Stimulated activated CD8-positive, alpha-beta memory T cell treated with anti-CD3 and anti-CD28 coated beads, Interleukin-2, amount 100 ng/mL, for 48 hours (primary cell): ENCODE results near the gene SERINC2.
"Not testable (repeated sequence)": the region's sequence is repeated elsewhere in the genome, so short reads cannot be mapped to it uniquely, and the experiment has no call there.

Source experiments
- DNase-seq, 2 donors: peaks; one replicate each; pipeline ENCODE4 v3.0.0-alpha.2; 2020; ENCODE audit warnings: low read depth in 2 of 2

Gene SERINC2

GRCh38 chr1:31414980-31415370, 2.0 kb downstream of the SERINC2 start:
- no peak for DNase-seq

DNA sequence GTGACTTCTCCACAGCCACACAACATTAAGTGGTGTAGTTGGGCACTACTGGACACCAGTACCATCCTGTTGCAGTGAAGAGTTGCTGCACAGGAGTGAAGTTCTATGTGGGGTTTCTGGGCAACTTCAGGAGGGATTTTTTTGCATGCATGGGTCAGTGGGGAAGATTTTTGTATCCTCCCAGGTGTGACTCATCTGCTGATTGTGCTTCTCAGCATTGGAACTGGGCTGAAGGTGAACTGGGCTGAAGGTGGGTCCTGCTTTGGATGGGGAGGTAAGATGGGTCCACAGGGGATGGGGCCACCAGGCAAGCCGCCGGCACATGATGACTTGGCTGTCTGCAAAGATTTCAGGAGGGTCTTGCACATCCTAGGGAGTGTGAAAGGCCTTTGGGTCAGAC, 2.6 kb downstream of the SERINC2 start:
- no peak for DNase-seq

DNA sequence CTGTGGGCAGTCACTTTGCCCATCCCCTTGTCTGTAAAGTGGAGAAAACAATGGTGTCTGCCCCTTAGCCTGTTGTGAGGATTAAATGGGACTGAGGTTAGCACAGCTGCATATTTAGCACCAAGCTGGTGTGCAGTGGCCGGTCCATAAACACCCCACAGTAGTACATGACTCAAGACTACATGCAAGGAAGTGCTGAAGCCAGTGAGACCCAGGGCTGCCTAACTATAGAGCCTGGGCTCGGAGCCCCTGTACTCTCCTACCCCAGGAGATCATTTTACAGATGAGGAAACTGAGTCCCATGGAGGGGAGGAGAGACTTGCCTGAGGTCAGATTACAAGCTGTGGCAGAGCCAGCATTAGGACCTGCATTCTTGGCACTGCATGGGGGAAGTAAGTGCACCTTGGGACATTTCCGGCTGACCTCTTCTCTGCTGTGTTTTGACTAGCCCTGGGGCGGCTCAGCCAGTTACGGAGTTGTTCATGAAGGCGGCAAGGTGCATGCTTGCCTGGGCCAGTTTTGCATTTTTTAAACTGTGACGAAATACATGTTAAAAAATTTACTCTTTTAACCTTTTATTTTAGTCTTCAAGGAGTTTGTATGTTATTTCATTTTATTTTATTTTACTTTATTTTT, 3.2 kb downstream of the SERINC2 start:
- DNase-seq, result no peak

DNA sequence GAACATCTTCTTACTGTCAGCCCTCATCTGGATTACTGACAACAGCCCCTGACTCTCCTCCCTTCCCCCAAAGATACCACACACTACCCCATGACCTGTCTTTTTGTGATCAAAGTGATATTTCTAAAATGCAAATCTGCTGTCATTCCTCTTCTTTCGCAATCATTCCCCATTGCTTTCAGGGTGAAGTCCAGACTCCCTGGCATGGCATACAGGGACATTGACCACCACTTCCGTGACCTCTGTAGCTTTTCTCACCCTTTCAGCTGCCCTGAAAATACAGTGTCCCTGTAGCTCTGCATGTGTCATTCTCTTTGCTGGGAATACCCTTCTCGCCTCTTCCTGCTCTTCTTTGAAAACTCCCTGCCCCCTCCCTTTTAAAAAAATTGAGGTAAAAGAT, 4.1 kb downstream of the SERINC2 start:
- no peak for DNase-seq

DNA sequence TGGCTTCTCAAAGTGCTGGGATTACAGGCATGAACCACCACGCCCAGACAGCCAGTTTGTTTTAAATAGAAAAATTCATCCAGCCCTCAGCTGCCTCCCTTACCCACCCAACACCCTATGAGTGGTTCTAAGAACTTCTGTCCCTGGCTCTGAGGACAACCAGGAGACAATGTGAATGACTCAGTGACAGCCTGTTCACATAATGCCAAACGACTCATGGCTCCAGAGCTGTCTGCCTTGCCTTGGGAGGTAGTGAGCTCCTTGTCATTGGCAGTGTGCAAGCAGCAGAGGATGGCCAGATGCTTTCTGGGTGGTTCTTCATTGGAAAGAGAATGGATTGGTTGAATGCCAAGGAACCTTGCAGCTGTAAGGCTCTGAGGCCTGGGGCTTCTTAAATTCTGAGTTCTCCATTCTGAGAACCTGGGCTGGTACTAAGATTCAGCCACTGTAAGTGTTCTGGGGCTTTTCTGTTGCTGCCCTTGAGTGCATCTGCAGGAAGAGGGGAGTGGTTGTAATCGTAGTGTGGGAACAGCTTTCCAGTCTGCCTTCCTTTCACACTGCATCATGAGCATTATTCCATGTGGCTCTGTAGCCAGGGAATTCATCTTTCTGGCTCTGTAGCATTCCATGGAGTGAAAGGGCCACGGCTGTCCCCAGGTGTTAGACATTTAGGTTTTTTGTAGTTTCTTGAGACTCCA, 5.8 kb downstream of the SERINC2 start:
- no peak for DNase-seq

- DNase-seq, result no peak
These were observed 7.7 kb downstream of the SERINC2 start for GRCh38 chr1:31420716-31421115.

GRCh38 chr1:31421371-31422040, 8.5 kb downstream of the SERINC2 start:
- no peak for DNase-seq

DNA sequence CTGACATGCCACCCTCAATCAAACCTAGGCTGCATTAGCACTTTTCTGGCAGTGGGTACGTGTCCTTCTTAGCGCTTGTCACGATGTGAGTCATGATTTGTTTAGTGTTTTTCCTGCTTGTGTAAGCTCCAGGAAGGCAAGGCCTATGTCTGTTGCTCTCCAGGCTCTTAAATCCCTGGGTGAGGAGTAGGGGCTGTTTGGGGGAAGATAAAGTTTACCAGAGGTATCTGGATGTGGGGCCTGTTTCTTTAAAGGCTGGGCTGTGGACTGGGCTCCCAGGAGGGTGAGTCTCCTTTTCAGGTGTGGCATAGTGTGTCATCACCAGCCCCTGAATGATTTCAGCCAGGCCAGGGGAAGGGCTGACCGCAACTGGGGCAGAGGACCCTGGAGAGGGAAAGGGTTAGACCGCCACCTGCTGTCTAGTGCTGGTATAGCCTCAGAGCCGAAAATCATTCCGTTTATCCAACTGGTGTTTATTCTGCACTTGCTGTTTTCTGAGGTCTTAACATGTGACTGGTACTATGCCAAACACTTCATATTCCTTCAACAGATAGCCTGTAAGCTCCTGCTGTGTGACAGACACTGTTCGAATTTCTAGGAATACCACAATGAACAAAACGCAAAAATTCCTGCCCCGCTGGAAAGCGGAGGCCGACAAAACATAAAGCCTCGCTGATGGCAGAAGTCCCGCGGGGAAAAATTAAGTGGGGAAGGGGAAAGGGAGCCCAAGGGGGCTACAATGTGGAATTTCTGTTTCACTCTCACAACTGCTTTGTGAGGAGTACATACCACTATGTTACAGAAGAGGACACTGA, 9.7 kb downstream of the SERINC2 start:
- DNase-seq, result peak; percentile 45 to 66

GRCh38 chr1:31423418-31423947, 10.5 kb downstream of the SERINC2 start:
- DNase-seq, result no peak

DNA sequence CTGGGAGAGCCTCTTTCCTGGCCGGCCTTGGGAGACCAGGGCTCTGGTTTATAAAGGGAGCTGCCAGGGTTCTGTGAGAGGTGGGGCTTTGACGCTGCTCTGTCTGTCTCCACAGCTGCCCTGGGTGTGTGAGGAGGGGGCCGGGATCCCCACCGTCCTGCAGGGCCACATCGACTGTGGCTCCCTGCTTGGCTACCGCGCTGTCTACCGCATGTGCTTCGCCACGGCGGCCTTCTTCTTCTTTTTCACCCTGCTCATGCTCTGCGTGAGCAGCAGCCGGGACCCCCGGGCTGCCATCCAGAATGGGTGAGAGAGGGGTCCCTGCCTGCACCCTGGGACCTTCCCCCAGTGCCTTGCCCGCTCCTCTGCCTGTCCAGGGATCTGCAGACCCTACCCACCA, 11.6 kb downstream of the SERINC2 start:
- DNase-seq, result no peak

GRCh38 chr1:31425301-31426081, 12.5 kb downstream of the SERINC2 start:
- DNase-seq, result no peak

- no peak for DNase-seq
These were observed 13.4 kb downstream of the SERINC2 start for GRCh38 chr1:31426249-31426922.

DNA sequence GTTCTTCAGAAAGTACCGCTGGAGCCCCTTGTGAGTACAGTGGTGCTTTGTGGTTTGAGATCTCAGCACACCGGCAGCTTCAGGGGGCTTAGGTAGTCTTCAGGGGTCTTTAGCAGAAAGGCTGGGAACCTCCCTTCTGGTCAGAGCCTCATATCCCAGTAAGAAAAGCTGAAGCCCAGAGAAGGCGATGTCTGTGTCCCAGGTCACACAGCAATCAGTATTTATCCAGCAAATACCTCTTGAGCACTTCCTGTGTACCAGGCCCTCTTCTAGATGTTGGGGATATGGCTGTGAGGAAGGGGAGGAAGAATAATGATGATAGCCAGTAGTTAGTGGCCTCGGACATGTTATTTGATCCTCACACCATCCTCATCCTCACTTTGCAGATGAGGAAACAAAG, 14.3 kb downstream of the SERINC2 start:
- no peak for DNase-seq

DNA sequence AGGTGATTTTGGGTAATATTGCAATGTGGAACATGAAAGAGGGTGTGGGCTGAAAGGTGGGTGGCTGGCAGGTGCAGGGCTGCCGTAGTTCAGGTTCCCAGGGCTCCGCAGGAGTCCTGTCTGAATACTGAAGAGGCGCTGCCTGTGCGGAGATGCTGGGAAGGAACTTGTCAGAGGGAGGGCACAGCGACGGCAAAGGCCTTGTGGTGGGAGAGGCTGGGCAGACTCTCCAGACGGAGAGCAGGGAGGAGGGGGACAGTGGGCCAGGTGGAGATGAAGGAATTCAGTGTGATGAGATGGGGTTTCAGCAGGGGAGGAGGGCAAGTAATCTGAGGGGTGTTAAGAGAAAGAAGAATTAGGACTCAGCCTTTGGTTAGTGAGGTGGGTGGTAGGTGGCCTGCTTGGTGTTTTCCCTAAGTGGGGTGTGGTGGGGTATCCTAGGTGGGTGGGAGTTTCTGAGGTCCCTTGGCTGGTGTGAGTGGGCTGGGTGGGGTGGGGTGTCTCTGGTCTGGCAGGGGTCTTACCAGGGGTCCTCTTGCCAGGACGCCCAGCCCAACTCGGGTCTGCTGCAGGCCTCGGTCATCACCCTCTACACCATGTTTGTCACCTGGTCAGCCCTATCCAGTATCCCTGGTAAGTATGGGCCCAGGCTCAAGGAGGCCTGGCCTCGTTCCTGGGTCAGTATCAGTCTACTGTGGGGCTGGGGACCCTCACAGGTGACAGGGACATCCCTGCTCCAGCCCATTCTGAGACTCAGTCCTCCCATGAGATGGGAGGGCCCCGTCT, 15.6 kb downstream of the SERINC2 start:
- no peak for DNase-seq

GRCh38 chr1:31429583-31429982, 16.6 kb downstream of the SERINC2 start:
- no peak for DNase-seq

DNA sequence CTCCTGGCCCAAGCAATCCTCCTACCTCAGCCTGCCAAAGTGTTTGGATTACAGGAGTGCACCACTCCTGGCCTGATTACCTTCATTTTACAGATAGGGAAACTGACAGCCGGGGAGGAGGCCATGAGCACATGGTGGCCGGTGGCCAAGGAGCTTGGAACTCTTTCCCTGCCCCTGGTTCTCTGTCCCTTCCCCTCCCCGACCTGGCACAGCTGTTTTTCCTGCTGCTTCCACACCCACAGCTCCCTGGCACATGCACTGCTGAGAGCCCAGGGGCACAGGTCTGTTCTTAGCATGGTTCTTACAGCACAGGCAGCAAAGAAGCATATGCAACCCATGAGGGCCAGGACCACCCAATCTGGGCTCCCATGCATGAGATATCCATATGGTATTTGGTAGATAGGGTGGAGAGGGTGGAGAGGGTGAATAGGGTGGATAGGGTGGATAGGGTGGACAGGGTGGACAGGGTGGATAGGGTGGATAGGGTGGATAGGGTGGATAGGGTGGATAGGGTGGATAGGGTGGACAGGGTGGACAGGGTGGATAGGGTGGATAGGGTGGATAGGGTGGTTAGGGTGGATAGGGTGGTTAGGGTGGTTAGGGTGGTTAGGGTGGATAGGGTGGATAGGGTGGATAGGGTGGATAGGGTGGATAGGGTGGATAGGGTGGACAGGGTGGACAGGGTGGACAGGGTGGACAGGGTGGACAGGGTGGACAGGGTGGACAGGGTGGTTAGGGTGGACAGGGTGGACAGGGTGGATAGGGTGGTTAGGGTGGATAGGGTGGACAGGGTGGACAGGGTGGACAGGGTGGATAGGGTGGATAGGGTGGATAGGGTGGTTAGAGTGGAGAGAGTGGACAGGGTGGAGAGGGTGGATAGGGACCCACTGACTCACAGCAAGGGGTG, 18.6 kb downstream of the SERINC2 start:
- DNase-seq, result not testable (repeated sequence)

- no peak for DNase-seq
These were observed 19.8 kb downstream of the SERINC2 start for GRCh38 chr1:31432592-31433395.

GRCh38 chr1:31433396-31433930, 20.4 kb downstream of the SERINC2 start:
- no peak for DNase-seq
